CD4-positive, alpha-beta T cell (primary cell): ENCODE measurements around the gene HAUS6. TPM values are rescaled to one million over a fixed set of nuclear protein-coding genes. Genes with fewer than 3 reads are reported as not detected.

Source experiments
- ATAC-seq: fragments of 200-7000 bp; cut with Tn5 transposase; one replicate; pipeline ENCODE4 v1.10.0; 2022; ENCODE audit warnings: mild to moderate bottlenecking; ENCODE audit not compliant: poor library complexity
- CTCF ChIA-PET: fragments of 350-600 bp; sonication (Branson Sonifier 250); formaldehyde crosslinking; loops from one replicate; lab custom pipeline; 2021; ENCODE audit warnings: antibody characterized with exemption, inconsistent platforms; lab: Charles Lee
- POLR2A ChIA-PET: fragments of 350-600 bp; sonication (Branson Sonifier 250); formaldehyde crosslinking; loops from one replicate; lab custom pipeline; 2021; ENCODE audit warnings: antibody characterized with exemption, inconsistent platforms; lab: Charles Lee
- DNase-seq, 14 experiments: peaks; one replicate each; pipeline ENCODE4 v3.0.0-alpha.2; 2013 to 2020; ENCODE audit warnings: mixed read lengths in 2 of 14
- H3K27ac ChIP-seq, 2 donors: one replicate each; pipeline versions ENCODE4 v1.5.1 to v1.7.0; 2013; ENCODE audit warnings: low read length in 2 of 2, low read depth in 1 of 2, mild to moderate bottlenecking in 1 of 2
- H3K27me3 ChIP-seq, 2 experiments: 1 replicate in 1 of 2; 2 replicates in 1 of 2; pipeline versions ENCODE4 v1.6.1 to v1.7.0; 2013; ENCODE audit warnings: low read length in 2 of 2, control low read depth in 1 of 2, mild to moderate bottlenecking in 1 of 2, moderate library complexity in 1 of 2; ENCODE audit not compliant: insufficient read depth in 2 of 2, control insufficient read depth in 1 of 2
- H3K36me3 ChIP-seq: one replicate; pipeline ENCODE4 v1.6.1; 2013; ENCODE audit warnings: low read length, control low read depth; ENCODE audit not compliant: insufficient read depth
- H3K4me1 ChIP-seq: one replicate; pipeline ENCODE4 v1.6.1; 2013; ENCODE audit warnings: low read length, control low read depth; ENCODE audit not compliant: insufficient read depth
- H3K4me3 ChIP-seq: one replicate; pipeline ENCODE4 v1.5.1; 2013; ENCODE audit warnings: mild to moderate bottlenecking, low read length, moderate library complexity
- H3K9me3 ChIP-seq, 2 experiments: 1 replicate in 1 of 2; 2 replicates in 1 of 2; pipeline versions ENCODE4 v1.6.1 to v1.7.0; 2013; ENCODE audit warnings: low read length in 2 of 2, mild to moderate bottlenecking in 2 of 2, control low read depth in 1 of 2, moderate library complexity in 1 of 2; ENCODE audit not compliant: control insufficient read depth in 1 of 2, insufficient read depth in 1 of 2
- H3K27ac Mint-ChIP-seq: one replicate; pipeline ENCODE4 v1.8.0; 2020; ENCODE audit warnings: mixed read lengths
- H3K27me3 Mint-ChIP-seq: one replicate; pipeline ENCODE4 v1.8.0; 2021; ENCODE audit warnings: mixed read lengths
- H3K36me3 Mint-ChIP-seq: one replicate; pipeline ENCODE4 v1.8.0; 2021; ENCODE audit warnings: low read depth, mixed read lengths
- H3K4me1 Mint-ChIP-seq: one replicate; pipeline ENCODE4 v1.8.0; 2021; ENCODE audit warnings: low read depth, mixed read lengths
- H3K4me3 Mint-ChIP-seq: one replicate; pipeline ENCODE4 v1.8.0; 2020; ENCODE audit warnings: mild to moderate bottlenecking, mixed read lengths
- H3K9me3 Mint-ChIP-seq: one replicate; pipeline ENCODE4 v1.8.0; 2020; ENCODE audit warnings: mixed read lengths
- intact Hi-C, 2 experiments: fragments of 100-400 bp; cut with DNase I in 1 of 2; cut with micrococcal nuclease in 1 of 2; formaldehyde crosslinking; loops; one replicate each; pipeline versions ENCODE4 v1.15.1 to v1.9.0; 2023 to 2025; cut with DNase I, micrococcal nuclease
- total RNA-seq, 174 experiments: library from RNA in 2 of 174; stranded (reverse) in 2 of 174; gene quantifications; one replicate each; pipeline ENCODE4 v1.2.3 and lab custom pipeline; 2021 to 2026
- TF ChIP-seq, protein P1 (sequence below): fragments of 200-600 bp; IDR thresholded peaks from one replicate; pipeline ENCODE4 v1.8.0; 2022; ENCODE audit warnings: antibody characterized with exemption, mild to moderate bottlenecking

Gene HAUS6
- total RNA-seq, 2 experiments from 2014 or later: 14.9 to 17.2 TPM

DNA sequence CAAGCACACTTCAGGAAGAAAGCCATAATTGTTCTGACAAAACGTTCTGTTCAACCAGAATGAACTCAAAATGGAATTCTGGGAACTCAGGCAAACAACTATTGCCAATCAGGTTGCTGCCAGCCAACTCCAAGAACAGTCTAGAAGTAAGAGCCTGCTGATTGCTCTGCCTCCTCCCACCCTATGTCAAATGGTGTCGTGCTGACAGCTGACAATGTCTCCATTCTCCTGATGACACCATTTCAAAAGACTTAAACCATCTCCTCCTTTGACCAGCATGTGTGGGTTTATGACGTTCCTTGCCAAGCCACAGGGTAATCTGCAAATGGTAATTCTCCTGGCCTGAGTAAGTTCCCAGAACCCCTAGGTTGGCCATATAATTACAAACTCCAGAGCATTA lies 46.5 kb upstream of the HAUS6 start:
- TF ChIP-seq, protein P1, sequence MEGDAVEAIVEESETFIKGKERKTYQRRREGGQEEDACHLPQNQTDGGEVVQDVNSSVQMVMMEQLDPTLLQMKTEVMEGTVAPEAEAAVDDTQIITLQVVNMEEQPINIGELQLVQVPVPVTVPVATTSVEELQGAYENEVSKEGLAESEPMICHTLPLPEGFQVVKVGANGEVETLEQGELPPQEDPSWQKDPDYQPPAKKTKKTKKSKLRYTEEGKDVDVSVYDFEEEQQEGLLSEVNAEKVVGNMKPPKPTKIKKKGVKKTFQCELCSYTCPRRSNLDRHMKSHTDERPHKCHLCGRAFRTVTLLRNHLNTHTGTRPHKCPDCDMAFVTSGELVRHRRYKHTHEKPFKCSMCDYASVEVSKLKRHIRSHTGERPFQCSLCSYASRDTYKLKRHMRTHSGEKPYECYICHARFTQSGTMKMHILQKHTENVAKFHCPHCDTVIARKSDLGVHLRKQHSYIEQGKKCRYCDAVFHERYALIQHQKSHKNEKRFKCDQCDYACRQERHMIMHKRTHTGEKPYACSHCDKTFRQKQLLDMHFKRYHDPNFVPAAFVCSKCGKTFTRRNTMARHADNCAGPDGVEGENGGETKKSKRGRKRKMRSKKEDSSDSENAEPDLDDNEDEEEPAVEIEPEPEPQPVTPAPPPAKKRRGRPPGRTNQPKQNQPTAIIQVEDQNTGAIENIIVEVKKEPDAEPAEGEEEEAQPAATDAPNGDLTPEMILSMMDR: no peak
- no peak for ATAC-seq
- H3K4me3 Mint-ChIP-seq: no peak overlapping the region

GRCh38 chr9:19148187-19148586 lies 45.5 kb upstream of the HAUS6 start:
- Histone ChIP-seq H3K9me3 (no peaks in the 10 kb centered on the region), H3K4me3 (no peak overlapping the region), H3K36me3 (no peaks in the 10 kb centered on the region), H3K27ac (no peak overlapping the region), H3K4me1 (no peaks in the 10 kb centered on the region), H3K27me3 (no peaks in the 10 kb centered on the region)
- intact Hi-C loops: no loop called here
- Mint-ChIP-seq H3K27ac (no peak overlapping the region), H3K4me3 (no peak overlapping the region), H3K27me3 (no peaks in the 10 kb centered on the region), H3K9me3 (no peaks in the 10 kb centered on the region), H3K36me3 (no peaks in the 10 kb centered on the region), H3K4me1 (no peaks in the 10 kb centered on the region)
- CTCF ChIA-PET: no interaction called here
- no peak for ATAC-seq
- DNase-seq: no peak
- TF ChIP-seq, protein P1: no peak
- POLR2A ChIA-PET: no interaction called here

More for the DNA sequence above, 46.5 kb upstream of the HAUS6 start:
- no peak overlapping the region for H3K4me3 ChIP-seq
- no peaks in the 10 kb centered on the region for H3K36me3 Mint-ChIP-seq
- no peaks in the 10 kb centered on the region for H3K36me3 ChIP-seq
- no peaks in the 10 kb centered on the region for H3K4me1 ChIP-seq
- H3K4me1 Mint-ChIP-seq: no peaks in the 10 kb centered on the region
- no peaks in the 10 kb centered on the region for H3K9me3 ChIP-seq
- no peaks in the 10 kb centered on the region for H3K27me3 ChIP-seq
- H3K27me3 Mint-ChIP-seq: no peaks in the 10 kb centered on the region
- no peak for DNase-seq
- CTCF ChIA-PET: no interaction called here
- H3K27ac ChIP-seq: no peak overlapping the region
- H3K9me3 Mint-ChIP-seq: no peaks in the 10 kb centered on the region
- POLR2A ChIA-PET: no interaction called here
- H3K27ac Mint-ChIP-seq: no peak overlapping the region
- intact Hi-C loops: no loop called here

DNA sequence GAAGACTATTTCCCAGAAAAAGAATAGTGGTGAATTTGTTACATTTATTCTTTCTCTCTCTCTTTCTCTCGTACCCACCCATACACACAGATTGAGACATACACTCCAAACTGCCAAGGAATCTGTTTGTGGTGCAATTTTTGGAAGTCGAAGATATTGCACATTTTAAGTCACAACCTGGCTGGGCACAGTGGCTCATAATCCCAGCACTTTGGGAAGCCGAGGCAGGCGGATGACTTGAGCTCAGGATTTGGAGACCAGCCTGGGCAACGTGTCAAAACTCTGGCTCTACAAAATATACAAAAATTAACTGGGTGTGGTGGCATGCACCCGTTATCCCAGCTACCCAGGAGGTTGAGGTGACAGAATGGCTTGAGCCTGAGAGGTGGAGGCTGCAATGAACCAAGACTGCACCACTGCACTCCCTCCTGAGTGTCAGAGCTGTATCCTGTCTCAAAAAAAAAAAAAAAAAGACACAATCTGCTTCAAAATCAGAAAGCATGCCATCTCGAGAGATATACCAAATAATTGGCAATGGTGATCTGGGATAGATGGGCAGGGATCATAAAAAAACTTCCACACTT lies 43.8 kb upstream of the HAUS6 start:
- Histone ChIP-seq H3K27me3 (no peaks in the 10 kb centered on the region), H3K4me1 (no peaks in the 10 kb centered on the region), H3K4me3 (no peak overlapping the region), H3K27ac (no peak overlapping the region), H3K9me3 (no peaks in the 10 kb centered on the region), H3K36me3 (no peaks in the 10 kb centered on the region)
- no peaks in the 10 kb centered on the region for H3K4me1 Mint-ChIP-seq
- POLR2A ChIA-PET: no interaction called here
- no peaks in the 10 kb centered on the region for H3K36me3 Mint-ChIP-seq
- no peaks in the 10 kb centered on the region for H3K27me3 Mint-ChIP-seq
- no peak for DNase-seq
- no peak overlapping the region for H3K4me3 Mint-ChIP-seq
- no peak overlapping the region for H3K27ac Mint-ChIP-seq
- TF ChIP-seq, protein P1: no peak
- intact Hi-C loops: no loop called here
- no peaks in the 10 kb centered on the region for H3K9me3 Mint-ChIP-seq
- ATAC-seq: no peak
- CTCF ChIA-PET: no interaction called here
